ENCODE data around the gene GUCY2D. TPM values are rescaled to one million over a fixed set of nuclear protein-coding genes. Genes with fewer than 3 reads are reported as not detected.
A peak's percentile ranks its signal among the peaks of the same experiment; 100 is the strongest.

The GUCY2D gene
- total RNA-seq, 1 donor from 2014 or later: not detected

- DNase-seq (ENCODE audit: low read depth): peak; percentile 71
These were observed 9.9 kb upstream of the GUCY2D start for GRCh38 chr17:7992516-7992915.

- DNase-seq (ENCODE audit: low read depth): no peak
These were observed 9.5 kb upstream of the GUCY2D start for GRCh38 chr17:7992924-7993323.

GRCh38 chr17:7993972-7994589 is 8.3 kb upstream of the GUCY2D start:
- DNase-seq (ENCODE audit: low read depth): no peak

- no peak for DNase-seq (ENCODE audit: low read depth)
These were observed 6.7 kb upstream of the GUCY2D start for GRCh38 chr17:7995724-7996123.

GRCh38 chr17:7997186-7997585 is 5.2 kb upstream of the GUCY2D start:
- no peak for DNase-seq (ENCODE audit: low read depth)

- DNase-seq (ENCODE audit: low read depth): no peak
These were observed 542 bp downstream of the GUCY2D start for GRCh38 chr17:8002721-8003593.

- no peak for DNase-seq (ENCODE audit: low read depth)
These were observed 1.3 kb downstream of the GUCY2D start for GRCh38 chr17:8003594-8004181.

- DNase-seq (ENCODE audit: low read depth): no peak
These were observed 2.5 kb downstream of the GUCY2D start for GRCh38 chr17:8004899-8005298.

GRCh38 chr17:8005357-8005756 is 2.9 kb downstream of the GUCY2D start:
- DNase-seq (ENCODE audit: low read depth): no peak

- DNase-seq (ENCODE audit: low read depth): no peak
These were observed 3.7 kb downstream of the GUCY2D start for GRCh38 chr17:8005967-8006730.

GRCh38 chr17:8006836-8007680 is 4.6 kb downstream of the GUCY2D start:
- no peak for DNase-seq (ENCODE audit: low read depth)

GRCh38 chr17:8007836-8008235 is 5.4 kb downstream of the GUCY2D start:
- no peak for DNase-seq (ENCODE audit: low read depth)

- no peak for DNase-seq (ENCODE audit: low read depth)
These were observed 9.7 kb downstream of the GUCY2D start for GRCh38 chr17:8012045-8012580.

GRCh38 chr17:8012996-8013640 is 10.7 kb downstream of the GUCY2D start:
- no peak for DNase-seq (ENCODE audit: low read depth)

- no peak for DNase-seq (ENCODE audit: low read depth)
These were observed 11.5 kb downstream of the GUCY2D start for GRCh38 chr17:8013731-8014557.

- no peak for DNase-seq (ENCODE audit: low read depth)
These were observed 12.1 kb downstream of the GUCY2D start for GRCh38 chr17:8014558-8014850.

- DNase-seq (ENCODE audit: low read depth): no peak
These were observed 13.0 kb downstream of the GUCY2D start for GRCh38 chr17:8015236-8015956.

GRCh38 chr17:8015957-8016631 is 13.7 kb downstream of the GUCY2D start:
- no peak for DNase-seq (ENCODE audit: low read depth)

Measured in renal cortical epithelial cell (primary cell).